SKM-1 treated with dmso at 0.1 percent for 144 hours (cell line): ENCODE results near the gene FAM3C.
"Not testable (repeated sequence)": the region's sequence is repeated elsewhere in the genome, so short reads cannot be mapped to it uniquely, and the experiment has no call there.

Experiments
- DNase-seq: peaks from one replicate; lab custom pipeline; 2025; ENCODE audit not compliant: unreplicated experiment; lab: John Stamatoyannopoulos, UW

Gene FAM3C

GRCh38 chr7:121334875-121335648 is 61.0 kb downstream of the FAM3C start:
- DNase-seq: no peak

GRCh38 chr7:121334376-121334775 is 61.7 kb downstream of the FAM3C start:
- DNase-seq: no peak

GRCh38 chr7:121331574-121331973 is 64.5 kb downstream of the FAM3C start:
- DNase-seq: no peak

- DNase-seq: no peak
Measured at GRCh38 chr7:121331048-121331447, 65.1 kb downstream of the FAM3C start.

GRCh38 chr7:121330053-121330833 is 65.9 kb downstream of the FAM3C start:
- DNase-seq: no peak

- DNase-seq: no peak
Measured at GRCh38 chr7:121329191-121330052, 66.7 kb downstream of the FAM3C start.

- no peak for DNase-seq
Measured at GRCh38 chr7:121328508-121329190, 67.5 kb downstream of the FAM3C start, which contains the start of gene WNT16. Gene WNT16 (plus strand): TSS chr7:121329000. CDS start chr7:121329293, 293 bp downstream.

GRCh38 chr7:121327671-121328070 is 68.4 kb downstream of the FAM3C start:
- no peak for DNase-seq

- no peak for DNase-seq
Measured at GRCh38 chr7:121323515-121324302, 72.4 kb downstream of the FAM3C start.

GRCh38 chr7:121322460-121322859 is 73.6 kb downstream of the FAM3C start:
- DNase-seq: no peak

- not testable (repeated sequence) for DNase-seq
Measured at GRCh38 chr7:121315170-121315569, 80.9 kb downstream of the FAM3C start.

- no peak for DNase-seq
Measured at GRCh38 chr7:121313793-121314676, 82.1 kb downstream of the FAM3C start.

- DNase-seq: no peak
Measured at GRCh38 chr7:121313220-121313792, 82.8 kb downstream of the FAM3C start.

- no peak for DNase-seq
Measured at GRCh38 chr7:121307021-121307574, 89.0 kb downstream of the FAM3C start.

- DNase-seq: no peak
Measured at GRCh38 chr7:121306565-121306964, 89.5 kb downstream of the FAM3C start.

- DNase-seq: no peak
Measured at GRCh38 chr7:121305109-121305508, 91.0 kb downstream of the FAM3C start.

GRCh38 chr7:121304102-121304658 is 91.9 kb downstream of the FAM3C start:
- no peak for DNase-seq
